Measurements from ENCODE around the gene TSPYL4. TPM values are rescaled to one million over a fixed set of nuclear protein-coding genes. Genes with fewer than 3 reads are reported as not detected.
A peak's percentile ranks its signal among the peaks of the same experiment; 100 is the strongest.

Gene TSPYL4
- total RNA-seq, 2 experiments from 2014 or later, result 14.8 to 16.2 TPM

DNA sequence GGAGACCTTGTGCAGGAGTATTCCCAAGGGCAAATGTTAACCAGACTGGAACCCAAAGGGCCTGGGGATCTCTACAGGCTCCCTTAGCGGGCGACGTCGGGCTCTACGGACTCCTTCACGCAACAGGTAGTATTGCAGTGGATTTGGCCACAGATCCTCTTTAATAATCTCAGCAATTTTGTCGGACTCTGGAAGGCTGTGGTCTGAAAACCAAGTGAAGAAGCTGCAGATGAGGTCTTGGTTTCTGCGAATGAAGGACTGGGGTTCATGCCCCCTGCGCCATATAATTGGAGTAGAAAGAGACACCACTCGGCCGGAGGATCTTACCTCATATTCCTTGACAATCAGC, 24.6 kb upstream of the TSPYL4 start:
- POLR2A ChIA-PET, result interaction anchor here (0.9 to 3.4 kb wide), 3 partner anchors 10 to 294 kb away, joined by 3 to 16 read pairs (median 4); partner anchors contain the start of gene RWDD1
- no peak overlapping the region for H2AFZ ChIP-seq (ENCODE audit: low read length)
- peak overlapping the region; percentile 86 for H3K4me3 ChIP-seq (ENCODE audit: low read depth, low read length, poor library complexity, severe bottlenecking)
- no peak overlapping the region for H3K27ac ChIP-seq (ENCODE audit: low read depth, low read length, poor library complexity, severe bottlenecking)
- peak overlapping the region; percentile 93 for H3K4me2 ChIP-seq (ENCODE audit: low read length)
- H4K20me1 ChIP-seq (ENCODE audit: insufficient read depth, low read length), result peaks cover 37% of the 10 kb centered on the region
- no peaks in the 10 kb centered on the region for H3K9me2 ChIP-seq (ENCODE audit: insufficient read depth, low read length)
- no TSS peak for BruUV-seq (replicated peaks)
- intact Hi-C loops (cut with micrococcal nuclease; ENCODE audit: unreplicated experiment), result loop anchor here (2.0 to 10.0 kb wide), 2 partner anchors 24 to 386 kb away; partner anchors contain the start of genes TSPYL4 and ZUP1
- H3K9me3 ChIP-seq (ENCODE audit: low read length), result no peaks in the 10 kb centered on the region
- H3K36me3 ChIP-seq (ENCODE audit: insufficient read depth, low read length), result peaks cover 48% of the 10 kb centered on the region
- H3K4me1 ChIP-seq (ENCODE audit: insufficient read depth, low read length, poor library complexity, severe bottlenecking), result peaks cover 68% of the 10 kb centered on the region
- H3K79me2 ChIP-seq (ENCODE audit: insufficient read depth, low read depth, low read length), result peaks cover 58% of the 10 kb centered on the region
- CTCF ChIA-PET (ENCODE audit: unreplicated experiment), result interaction anchor here (1.2 kb wide), 1 partner anchor 294 kb away, joined by 3 read pairs; no protein-coding TSS in a partner anchor
- TF ChIP-seq EZH2phosphoT487 (IDR thresholded peaks at IDR 0.05; ENCODE audit: borderline replicate concordance, low read depth, low read length), result no peak
- TF ChIP-seq, protein P1, sequence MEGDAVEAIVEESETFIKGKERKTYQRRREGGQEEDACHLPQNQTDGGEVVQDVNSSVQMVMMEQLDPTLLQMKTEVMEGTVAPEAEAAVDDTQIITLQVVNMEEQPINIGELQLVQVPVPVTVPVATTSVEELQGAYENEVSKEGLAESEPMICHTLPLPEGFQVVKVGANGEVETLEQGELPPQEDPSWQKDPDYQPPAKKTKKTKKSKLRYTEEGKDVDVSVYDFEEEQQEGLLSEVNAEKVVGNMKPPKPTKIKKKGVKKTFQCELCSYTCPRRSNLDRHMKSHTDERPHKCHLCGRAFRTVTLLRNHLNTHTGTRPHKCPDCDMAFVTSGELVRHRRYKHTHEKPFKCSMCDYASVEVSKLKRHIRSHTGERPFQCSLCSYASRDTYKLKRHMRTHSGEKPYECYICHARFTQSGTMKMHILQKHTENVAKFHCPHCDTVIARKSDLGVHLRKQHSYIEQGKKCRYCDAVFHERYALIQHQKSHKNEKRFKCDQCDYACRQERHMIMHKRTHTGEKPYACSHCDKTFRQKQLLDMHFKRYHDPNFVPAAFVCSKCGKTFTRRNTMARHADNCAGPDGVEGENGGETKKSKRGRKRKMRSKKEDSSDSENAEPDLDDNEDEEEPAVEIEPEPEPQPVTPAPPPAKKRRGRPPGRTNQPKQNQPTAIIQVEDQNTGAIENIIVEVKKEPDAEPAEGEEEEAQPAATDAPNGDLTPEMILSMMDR (conservative IDR thresholded peaks at IDR 0.05; ENCODE audit: low read length), result no peak
- no peak for DNase-seq (ENCODE audit: low spot score)

DNA sequence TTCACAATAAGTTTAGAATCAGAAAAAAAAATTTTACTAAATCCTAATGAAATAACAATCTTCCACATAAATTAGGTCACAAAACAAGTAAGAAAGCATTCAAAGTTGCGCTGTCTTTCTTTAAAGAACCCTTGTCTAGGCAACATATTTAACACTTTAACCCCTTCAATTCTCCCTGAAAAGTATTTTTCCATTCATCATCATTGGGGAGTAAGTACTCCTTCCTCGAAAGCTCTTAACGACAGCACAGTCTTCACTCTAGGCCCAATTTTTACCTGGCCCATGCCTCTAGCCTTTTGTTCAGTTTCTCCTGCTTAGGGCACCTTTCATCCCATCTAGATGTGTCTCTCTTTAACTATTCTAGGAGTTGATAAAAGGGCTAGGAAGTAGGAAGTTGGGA, 23.2 kb upstream of the TSPYL4 start:
- TF ChIP-seq EZH2phosphoT487 (IDR thresholded peaks at IDR 0.05; ENCODE audit: borderline replicate concordance, low read depth, low read length), result no peak
- TF ChIP-seq, protein P1 (conservative IDR thresholded peaks at IDR 0.05; ENCODE audit: low read length), result no peak
- Histone ChIP-seq H3K4me2 (ENCODE audit: low read length) (peak overlapping the region; percentile 93), H3K36me3 (ENCODE audit: insufficient read depth, low read length) (peaks cover 56% of the 10 kb centered on the region), H3K9me2 (ENCODE audit: insufficient read depth, low read length) (no peaks in the 10 kb centered on the region), H3K9me3 (ENCODE audit: low read length) (no peaks in the 10 kb centered on the region), H3K79me2 (ENCODE audit: insufficient read depth, low read depth, low read length) (peaks cover 58% of the 10 kb centered on the region), H2AFZ (ENCODE audit: low read length) (no peak overlapping the region), H3K4me1 (ENCODE audit: insufficient read depth, low read length, poor library complexity, severe bottlenecking) (peaks cover 62% of the 10 kb centered on the region), H4K20me1 (ENCODE audit: insufficient read depth, low read length) (peaks cover 39% of the 10 kb centered on the region), H3K27ac (ENCODE audit: low read depth, low read length, poor library complexity, severe bottlenecking) (no peak overlapping the region), H3K4me3 (ENCODE audit: low read depth, low read length, poor library complexity, severe bottlenecking) (peak overlapping the region; percentile 86)
- ChIA-PET POLR2A (interaction anchor here (0.7 to 1.4 kb wide), 3 partner anchors 249 to 295 kb away, joined by 3 read pairs; no protein-coding TSS in a partner anchor), CTCF (ENCODE audit: unreplicated experiment) (no interaction called here)
- intact Hi-C loops (cut with micrococcal nuclease; ENCODE audit: unreplicated experiment), result loop anchor here (10.0 kb wide), 1 partner anchor 388 kb away; the partner anchor contains the start of gene ZUP1
- no TSS peak for BruUV-seq (replicated peaks)
- DNase-seq (ENCODE audit: low spot score), result no peak

DNA sequence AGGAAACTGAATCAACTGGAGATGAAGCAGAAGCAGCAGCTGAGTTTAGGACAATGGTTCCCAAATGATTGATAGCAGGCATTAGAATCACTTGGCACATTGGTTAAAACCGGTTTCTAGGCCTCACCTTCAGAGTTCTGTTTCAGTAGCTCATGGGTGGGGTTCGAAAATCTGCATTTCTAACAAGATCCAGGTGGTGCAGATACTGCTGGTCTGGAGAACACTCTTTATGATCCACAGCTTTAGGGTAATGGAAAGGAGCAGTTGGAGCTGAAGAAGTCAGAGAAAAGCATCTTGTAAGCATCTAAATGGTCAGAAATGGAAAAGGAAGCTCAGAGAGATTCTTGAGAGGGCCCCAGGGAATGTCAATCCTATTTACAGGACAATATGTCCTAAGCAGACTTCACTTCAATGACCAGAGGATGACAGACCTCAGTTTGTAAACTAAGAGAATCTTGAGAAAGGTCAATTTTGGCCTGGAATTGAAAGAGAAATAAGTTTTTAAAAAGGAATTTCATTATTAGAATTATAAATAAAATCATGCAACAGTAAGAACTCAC, 17.4 kb upstream of the TSPYL4 start:
- TF ChIP-seq EZH2phosphoT487 (IDR thresholded peaks at IDR 0.05; ENCODE audit: borderline replicate concordance, low read depth, low read length), result no peak
- TF ChIP-seq, protein P1 (conservative IDR thresholded peaks at IDR 0.05; ENCODE audit: low read length), result no peak
- no peak overlapping the region for H3K4me3 ChIP-seq (ENCODE audit: low read depth, low read length, poor library complexity, severe bottlenecking)
- no TSS peak for BruUV-seq (replicated peaks)
- intact Hi-C loops (cut with micrococcal nuclease; ENCODE audit: unreplicated experiment), result loop anchor here (10.0 kb wide), 1 partner anchor 394 kb away; the partner anchor contains the start of gene ZUP1
- H3K9me2 ChIP-seq (ENCODE audit: insufficient read depth, low read length), result no peaks in the 10 kb centered on the region
- peaks cover 19% of the 10 kb centered on the region for H3K4me1 ChIP-seq (ENCODE audit: insufficient read depth, low read length, poor library complexity, severe bottlenecking)
- peaks cover 32% of the 10 kb centered on the region for H3K36me3 ChIP-seq (ENCODE audit: insufficient read depth, low read length)
- H3K9me3 ChIP-seq (ENCODE audit: low read length), result no peaks in the 10 kb centered on the region
- H2AFZ ChIP-seq (ENCODE audit: low read length), result no peak overlapping the region
- peaks cover 21% of the 10 kb centered on the region for H3K79me2 ChIP-seq (ENCODE audit: insufficient read depth, low read depth, low read length)
- POLR2A ChIA-PET, result interaction anchor here (0.6 to 1.5 kb wide), 4 partner anchors 17 to 43 kb away, joined by 3 to 4 read pairs (median 3); no protein-coding TSS in a partner anchor
- no peak overlapping the region for H3K4me2 ChIP-seq (ENCODE audit: low read length)
- CTCF ChIA-PET (ENCODE audit: unreplicated experiment), result interaction anchor here (1.3 kb wide), 1 partner anchor 292 kb away, joined by 3 read pairs; no protein-coding TSS in a partner anchor
- peaks cover 17% of the 10 kb centered on the region for H4K20me1 ChIP-seq (ENCODE audit: insufficient read depth, low read length)
- DNase-seq (ENCODE audit: low spot score), result no peak
- no peak overlapping the region for H3K27ac ChIP-seq (ENCODE audit: low read depth, low read length, poor library complexity, severe bottlenecking)
